Measurements from ENCODE around the gene SCIN.
A peak's percentile ranks its signal among the peaks of the same experiment; 100 is the strongest.
"Not testable (repeated sequence)": the region's sequence is repeated elsewhere in the genome, so short reads cannot be mapped to it uniquely, and the experiment has no call there.

The SCIN gene

DNA sequence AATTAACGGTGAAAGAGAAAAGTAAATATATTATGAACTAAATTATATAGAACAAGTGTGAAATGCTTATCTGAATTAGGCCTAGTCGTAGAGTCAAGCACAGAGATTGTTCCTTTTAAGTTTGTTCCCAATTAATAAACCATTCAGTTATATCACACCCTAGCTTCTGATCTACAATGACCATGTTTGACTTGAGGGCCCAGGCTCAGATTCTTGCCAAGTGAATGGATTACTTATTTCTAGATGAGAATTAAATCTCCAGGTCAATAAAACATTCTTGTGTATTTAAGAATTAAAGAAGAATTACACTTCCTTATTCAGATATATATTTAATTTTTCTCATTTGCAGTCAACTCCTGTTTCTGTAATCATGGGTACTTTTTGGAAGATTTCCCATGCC, 79.6 kb downstream of the SCIN start:
- no peak for DNase-seq

DNA sequence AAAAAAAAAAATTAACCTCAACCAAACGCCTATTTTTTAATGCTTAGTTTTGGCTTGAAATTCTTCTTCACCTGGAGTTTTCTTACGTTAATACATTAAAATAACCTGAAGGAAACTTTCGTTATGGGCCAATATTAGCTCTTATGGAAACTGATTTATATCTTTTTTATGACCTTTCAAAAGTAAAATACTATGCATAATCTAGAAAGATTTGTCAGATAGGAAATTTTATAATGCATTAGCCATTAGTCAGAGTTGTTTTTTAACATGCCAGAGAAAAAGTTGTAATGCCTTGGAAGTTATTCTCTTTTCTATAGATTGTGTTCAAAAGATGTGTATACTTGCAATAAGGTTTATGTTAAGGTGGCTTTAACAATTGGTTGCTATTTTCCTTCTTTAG, 82.6 kb downstream of the SCIN start:
- no peak for DNase-seq

DNA sequence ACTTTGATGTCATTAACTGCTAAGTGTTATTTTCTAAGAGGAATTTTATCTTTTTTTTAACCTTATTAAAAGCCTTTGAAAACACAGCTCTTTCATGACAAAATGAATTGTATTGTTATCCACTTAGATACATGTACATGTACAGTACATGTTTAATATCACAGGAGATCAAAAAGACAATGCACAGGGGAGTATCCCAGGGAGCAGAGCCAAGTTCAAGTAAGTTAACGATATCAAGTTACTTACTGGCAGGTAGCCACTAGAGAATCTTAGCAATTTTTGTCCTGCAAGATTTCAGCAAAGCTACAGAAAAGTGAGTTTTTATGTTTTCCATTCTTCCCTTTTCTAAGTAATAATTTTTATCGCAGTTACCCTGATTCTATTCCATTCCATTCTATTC, 83.0 kb downstream of the SCIN start:
- no peak for DNase-seq

DNA sequence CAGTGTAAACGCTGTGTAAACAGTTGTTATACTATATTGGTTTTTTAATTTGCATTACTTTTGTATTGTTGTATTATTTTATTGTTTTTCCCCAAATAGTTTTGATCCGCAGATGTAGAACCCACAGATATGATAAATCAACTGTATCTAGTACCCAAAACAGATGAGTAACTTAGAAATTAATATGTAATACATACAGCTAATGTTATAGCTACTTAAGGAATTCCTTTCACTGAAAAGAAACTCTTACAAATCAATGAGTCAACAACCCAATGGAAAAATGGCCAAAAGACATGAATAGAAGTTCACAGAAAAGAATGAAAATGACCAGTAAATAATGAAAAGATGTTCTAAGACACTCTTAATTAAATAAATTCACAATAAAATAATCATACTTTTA, 84.6 kb downstream of the SCIN start:
- no peak for DNase-seq

DNA sequence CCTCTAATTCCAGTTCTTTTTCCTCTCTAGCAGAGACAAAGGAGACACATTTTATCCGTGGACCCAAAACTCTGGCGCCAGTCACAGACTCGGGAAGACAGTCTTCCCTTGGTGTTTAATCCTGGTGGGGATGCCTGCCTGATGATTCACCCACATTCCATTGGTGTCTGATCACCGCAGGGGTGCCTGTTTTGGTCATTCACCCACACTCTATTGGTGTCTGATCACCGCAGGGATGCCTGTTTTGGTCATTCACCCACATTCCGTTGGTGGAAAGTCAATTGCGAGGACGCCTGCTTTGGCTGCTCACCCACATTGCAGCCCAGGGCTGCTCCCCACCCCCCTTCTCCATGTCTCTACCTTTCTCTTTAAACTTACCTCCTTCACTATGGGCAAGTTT, 89.9 kb downstream of the SCIN start:
- not testable (repeated sequence) for DNase-seq

DNA sequence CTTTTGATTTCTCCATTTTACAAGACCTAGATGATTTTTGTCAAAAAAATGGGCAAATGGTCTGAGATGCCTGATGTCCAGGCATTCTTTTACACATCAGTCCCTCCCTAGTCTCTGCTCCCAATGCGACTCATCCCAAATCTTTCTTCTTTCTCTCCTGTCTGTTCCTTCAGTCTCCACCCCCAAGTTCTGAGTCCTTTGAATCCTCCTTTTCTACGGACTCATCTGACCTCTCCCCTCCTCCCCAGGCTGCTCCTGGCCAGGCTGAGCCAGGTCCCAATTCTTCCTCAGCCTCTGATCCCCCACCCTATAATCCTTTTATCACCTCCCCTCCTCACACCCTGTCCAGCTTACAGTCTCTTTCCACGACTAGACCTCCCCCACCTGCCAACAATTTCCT, 90.5 kb downstream of the SCIN start:
- not testable (repeated sequence) for DNase-seq

DNA sequence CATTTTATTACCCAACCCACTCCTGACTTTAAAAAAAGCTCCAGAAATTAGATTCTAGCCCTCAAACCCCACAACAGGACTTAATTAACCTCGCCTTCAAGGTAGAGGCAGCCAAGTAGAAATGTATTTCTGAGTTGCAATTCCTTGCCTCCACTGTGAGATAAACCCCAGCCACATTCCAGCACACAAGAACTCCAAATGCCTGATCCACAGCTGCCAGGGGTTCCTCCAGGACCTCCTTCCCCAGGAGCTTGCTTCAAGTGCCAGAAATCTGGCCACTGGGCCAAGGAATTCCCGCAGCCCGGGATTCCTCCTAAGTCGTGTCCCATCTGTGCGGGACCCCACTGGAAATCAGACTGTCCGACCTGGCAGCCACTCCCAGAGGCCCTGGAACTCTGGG, 91.1 kb downstream of the SCIN start:
- no peak for DNase-seq

DNA sequence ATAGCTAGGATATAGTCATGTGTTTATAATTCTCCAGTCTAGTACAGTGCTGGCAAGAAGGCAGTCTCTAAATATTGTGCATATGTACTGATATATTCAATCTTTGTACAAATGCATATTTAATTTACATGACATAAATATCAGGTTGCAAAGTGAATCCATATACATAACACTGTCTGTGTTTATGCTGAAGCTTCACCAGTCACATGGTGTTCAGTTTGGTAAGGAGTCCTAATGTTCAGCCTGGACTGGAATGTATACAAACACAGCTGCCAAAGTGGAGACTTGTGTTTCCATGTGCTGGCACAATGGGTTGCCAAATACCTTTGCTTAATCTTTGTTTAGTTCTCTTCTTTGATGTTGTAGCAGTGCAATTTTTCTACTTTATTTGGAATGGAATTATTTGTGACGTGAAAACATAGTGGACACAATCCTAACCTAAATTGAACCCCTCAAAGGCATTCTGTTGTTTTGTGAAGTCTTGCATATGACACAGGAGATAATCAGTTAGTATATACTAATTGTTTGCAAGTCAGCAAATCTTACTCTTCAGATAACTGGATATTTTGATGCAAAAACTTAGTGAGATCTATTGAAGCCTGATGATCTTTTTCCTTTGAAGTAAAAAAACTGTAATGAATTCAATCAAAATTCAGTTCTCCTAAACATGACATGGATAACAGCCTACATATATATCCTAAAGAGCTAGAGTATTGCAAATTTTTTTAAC, 99.6 kb downstream of the SCIN start:
- no peak for DNase-seq

DNA sequence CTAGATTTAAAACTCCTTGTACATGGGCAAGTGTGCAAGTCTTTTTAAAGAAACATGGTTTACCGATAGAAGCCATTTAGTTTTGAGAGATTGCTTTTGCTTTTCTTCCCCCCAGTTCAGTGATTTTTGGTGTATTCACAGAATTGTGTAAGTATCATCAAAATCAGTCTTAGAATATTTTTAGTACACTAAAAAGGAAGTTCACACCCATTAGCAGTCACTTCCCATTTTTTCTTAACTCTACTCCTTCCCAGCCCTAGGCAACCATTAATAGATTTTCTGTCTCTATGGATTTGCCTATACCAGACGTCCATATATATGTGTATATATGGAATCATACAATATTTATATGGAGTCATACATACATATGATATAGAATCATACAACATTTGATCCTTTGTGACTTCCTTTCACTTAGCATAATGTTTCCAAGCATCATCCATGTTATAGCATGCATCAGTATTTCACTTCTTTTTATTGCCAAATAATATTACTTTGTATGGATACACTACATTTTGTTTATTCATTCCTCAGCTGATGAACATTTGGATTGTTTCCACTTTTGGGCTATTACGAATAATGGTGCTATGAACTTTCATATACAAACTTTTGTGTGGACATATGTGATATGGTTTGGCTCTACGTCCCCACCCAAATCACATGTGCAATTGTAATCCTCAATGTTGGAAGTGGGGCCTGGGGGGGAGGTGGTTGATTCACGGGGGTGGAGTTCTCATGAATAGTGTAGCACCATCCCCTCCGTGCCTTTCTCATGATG, 100.4 kb downstream of the SCIN start:
- no peak for DNase-seq

DNA sequence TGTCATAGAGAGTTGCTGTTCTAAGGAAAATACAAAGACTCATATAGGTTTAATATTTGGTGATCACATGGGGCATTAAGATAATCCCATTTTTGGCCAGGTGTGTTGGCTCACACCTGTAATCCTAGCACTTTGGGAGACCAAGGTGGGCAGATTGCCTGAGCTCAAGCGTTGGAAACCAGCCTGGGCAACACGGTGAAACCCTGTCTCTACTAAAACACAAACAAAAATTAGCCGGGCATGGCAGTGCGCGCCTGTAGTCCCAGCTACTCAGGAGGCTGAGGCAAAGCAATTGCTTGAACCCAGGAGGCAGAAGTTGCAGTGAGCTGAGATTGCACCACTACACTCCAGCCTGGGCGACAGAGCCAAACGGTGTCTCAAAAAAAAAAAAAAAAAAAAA, 102.9 kb downstream of the SCIN start:
- DNase-seq = not testable (repeated sequence)

DNA sequence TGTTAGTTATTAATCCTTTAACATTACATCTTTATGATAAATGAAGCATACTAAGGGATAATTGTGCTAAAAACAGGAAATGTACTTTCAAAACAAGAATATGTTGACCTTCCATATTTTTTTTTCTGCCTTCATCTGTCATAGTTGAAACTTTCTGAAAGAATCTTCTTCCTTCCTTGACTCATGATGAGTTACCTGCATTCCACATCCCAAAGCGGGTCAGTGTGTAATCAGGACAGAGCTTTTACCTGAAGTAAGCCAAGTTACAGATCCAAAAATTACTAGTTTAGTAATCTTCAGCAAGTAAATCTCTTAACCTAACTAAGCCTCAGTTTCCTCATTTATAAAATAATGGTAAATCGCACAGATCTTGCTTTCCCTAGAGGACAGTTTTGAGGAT, 103.5 kb downstream of the SCIN start:
- no peak for DNase-seq

DNA sequence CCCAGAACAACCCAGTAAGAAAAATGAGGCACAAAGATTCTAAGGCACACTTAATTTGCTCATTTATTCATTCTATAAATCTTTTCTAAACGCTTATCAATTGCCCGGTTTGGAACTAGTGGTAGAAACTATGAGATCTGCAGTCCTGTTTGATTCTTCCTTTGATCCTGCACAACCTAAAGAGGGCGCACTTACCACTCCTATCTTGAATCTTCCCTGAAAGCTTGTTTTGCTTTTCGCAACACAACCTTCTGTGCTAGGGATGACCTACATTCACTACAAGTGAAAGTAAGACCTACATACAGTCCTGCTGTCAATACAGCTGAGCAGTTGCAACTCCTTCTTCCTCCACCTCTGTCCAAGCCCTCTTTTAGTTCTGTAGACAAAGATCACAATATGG, 104.3 kb downstream of the SCIN start:
- DNase-seq = peak; percentile 35

DNA sequence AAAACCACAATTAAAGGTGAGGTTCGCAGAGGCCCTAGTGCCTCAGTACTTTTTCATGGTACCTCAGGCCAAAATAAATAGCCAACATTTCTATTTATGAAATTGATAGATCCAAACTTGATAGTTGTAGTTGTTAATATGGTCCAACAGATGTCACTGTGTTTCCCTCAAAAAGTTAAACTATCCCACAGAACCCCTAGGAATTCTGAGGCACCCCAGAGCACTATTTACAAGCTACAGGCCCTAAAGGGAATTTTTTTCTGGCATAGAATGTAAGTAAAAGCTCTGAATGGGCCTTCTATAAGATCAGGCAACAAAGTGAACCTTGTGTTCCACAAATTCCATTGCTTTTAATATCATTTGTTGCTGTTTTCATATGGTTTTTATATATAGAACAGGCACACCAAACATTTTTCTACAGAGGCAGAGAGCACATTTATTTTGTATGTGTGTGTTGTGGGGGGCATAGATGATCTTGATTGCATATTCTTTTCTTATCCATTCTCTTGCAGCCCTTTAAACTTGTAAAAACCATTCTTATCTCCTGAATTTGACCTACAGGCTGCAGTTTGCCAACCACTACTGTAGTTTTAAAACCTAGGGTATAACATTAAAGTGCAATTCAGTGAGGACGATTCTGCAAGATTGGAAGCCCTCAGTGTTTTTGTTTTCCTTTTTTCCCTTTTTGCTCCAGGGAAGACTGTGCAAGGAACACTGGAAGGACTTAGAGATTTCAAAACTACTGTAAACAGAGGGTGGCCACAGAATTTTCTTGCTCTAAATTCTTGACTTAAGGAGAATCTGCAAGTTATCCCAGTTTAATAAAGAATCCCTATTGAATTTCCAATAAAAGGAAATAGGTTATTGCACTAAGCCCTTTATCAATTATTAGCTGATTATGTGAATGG, 113.4 kb downstream of the SCIN start:
- DNase-seq = no peak

DNA sequence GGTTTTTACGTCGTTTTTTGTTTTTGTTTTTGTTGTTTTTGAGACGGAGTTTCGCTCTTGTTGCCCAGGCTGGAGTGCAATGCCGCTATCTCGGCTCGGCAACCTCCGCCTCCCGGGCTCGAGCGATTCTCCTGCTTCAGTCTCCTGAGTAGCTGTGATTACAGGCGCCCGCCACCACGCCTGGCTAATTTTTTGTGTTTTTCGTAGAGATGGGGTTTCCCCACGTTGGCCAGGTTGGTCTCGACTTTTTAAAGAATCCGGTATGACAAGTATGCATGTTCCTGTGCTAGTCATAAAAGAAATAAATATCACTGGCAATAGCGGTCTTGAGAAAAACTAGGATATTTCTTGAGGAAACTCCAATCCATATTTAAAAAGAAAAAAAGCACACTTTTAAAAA, 114.2 kb downstream of the SCIN start:
- no peak for DNase-seq

DNA sequence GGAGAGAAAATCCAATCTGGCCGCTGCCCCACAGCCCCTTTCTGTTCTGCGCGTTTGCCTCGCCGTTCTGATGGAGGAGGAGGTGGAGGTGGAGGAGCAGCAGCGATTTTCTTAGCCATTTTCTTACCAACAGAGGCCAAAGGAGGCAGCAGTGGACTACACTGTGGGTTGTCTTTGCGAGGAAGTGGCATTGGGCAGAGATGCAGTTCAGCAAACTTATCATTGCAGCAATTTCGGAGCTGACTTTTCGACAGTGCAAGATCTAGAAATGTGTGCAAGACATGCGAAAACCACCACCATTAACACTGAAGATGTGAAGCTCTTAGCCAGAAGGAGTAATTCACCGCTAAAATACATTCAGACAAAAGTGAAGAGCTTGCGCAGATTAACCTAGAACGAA, 115.0 kb downstream of the SCIN start:
- peak; percentile 36 for DNase-seq

DNA sequence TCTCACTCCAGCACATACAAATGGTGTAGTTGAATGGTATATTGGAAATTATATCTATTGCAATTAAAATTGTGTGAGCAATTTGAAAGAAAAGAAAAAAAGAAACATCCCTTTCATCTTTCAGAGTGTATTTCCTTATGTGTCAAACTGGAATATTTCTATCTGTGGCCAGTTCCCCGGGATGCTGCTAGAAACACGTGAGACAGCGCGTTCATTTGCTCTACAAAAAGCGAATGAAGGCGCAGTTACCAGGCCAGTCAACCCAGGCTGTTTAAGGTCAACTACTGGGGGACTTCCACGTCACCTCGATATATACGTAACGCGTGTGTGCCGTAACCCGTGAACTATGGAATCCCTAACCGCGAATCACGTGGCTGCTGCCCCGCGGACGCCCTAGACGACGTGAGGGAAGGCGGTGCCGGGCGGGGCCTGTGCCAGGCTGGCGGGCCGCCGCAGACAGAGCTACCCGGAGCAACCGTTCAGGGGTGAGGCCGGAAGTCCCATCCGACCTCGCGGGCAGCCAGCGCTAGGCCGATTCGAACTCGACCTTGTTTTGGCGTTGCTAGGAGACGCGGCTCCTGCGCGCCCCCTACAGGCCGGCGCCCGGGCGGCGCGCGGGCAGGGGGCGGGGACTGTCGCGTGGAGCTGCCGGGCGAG, 115.8 kb downstream of the SCIN start:
- DNase-seq = peak; percentile 94

DNA sequence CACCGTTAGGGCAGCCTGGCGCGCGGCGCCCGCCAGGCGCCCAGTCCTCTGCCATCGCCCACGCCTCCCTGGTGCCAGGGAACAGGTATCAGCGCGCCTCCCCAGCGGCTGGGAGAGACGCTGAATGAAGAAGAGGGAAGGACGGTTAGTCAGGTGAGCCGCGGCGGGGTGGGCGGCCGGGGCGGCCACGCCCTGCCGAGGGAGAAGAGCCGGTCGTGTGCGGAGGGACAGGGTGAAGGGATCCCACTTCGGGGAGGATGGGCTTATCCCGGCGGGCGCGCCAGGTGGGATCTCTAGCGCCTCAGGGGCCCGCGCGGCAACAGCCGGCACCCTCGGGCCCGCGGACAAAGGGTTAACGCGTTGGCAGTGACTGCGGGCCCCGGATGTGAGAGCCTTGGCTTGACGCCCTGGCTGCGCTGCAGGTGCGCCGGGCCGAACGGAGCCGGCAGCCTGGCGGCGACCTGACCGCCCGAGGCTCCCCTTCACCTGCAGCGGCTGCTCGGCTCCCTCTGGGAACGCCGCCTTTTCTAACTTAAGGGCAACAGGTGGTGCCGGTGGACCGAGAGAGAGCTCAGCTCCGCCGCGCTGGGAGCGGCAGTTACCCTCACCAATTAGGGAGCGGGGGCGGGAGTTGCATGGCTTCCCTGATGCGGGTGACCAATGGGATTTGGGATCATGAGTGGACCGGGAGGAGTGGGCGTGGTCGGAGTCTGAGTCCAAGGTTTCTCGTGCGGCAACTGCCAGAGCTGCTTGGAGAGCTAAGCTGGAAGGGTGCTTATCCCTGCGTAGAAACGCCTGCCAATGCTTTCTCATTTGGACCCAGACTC, 116.6 kb downstream of the SCIN start, which contains the start of gene ARL4A:
Gene ARL4A, plus strand, starts transcription at position 743 of the 827 bp plus-strand sequence. CDS start 622 bp downstream, outside the sequence.
- DNase-seq = peak; percentile 93

DNA sequence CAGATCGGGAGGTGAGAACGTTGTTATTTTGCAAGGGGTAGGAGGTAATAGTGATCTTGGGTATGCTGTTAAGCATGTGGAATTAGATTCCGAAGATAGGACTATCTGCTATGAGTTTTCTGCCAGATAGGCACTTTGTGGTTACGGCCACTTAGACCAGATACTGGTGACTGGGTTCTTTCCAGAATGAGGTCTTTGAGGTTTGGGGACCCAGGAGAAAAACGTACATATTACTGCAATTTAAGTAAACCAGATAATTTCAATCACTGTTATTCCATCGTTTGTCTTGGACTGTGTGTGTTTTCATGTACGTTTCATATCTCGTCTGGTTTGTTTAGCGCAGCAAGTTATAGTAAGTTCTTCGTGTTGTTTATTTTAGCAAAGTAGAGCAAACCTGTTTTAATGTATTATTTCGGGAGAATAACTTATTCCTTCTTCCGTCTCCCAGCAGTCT, 117.2 kb downstream of the SCIN start:
- DNase-seq = no peak

DNA sequence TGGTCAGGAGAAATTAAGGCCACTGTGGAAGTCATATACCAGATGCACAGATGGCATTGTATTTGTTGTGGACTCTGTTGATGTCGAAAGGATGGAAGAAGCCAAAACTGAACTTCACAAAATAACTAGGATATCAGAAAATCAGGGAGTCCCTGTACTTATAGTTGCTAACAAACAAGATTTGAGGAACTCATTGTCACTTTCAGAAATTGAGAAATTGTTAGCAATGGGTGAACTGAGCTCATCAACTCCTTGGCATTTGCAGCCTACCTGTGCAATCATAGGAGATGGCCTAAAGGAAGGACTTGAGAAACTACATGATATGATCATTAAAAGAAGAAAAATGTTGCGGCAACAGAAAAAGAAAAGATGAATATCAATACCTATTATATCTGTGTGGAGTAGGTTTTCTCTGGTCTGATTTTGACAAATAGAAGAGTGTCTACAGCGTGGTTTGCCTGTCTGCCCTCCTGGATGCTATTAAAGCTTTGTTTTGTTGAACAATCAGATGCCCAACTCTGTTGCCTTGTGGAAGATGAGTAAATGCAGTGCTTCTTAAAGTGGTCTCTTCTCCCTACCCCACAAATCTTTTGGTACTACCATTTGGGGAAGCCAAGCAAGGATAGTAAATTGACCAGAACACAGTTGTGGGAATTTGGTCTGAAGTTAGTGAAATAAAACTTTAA, 118.1 kb downstream of the SCIN start:
- DNase-seq = not testable (repeated sequence)

DNA sequence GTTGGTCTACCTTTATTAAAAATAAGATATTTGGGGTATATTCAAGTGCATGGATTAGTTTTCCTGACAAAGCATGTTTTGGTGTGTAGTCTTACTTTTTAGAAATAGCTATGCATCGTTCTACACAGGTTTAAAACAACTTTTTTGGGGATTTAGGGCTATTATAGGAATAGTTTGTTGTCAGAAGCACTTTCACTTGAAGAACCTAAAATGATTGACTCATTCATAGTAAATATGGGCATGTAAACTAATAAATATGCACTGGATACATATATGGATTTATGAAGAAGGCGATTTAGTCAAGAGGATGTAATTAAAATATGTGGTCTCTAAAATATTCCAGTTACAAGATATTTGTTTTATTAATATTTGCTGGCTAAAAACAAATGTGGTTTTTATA, 118.9 kb downstream of the SCIN start:
- DNase-seq = no peak
